ENCODE measurements around the gene OR6Y1.

The OR6Y1 gene

GRCh38 chr1:158554352-158554751 is at the start of gene OR6Y1:
OR6Y1 (minus strand) TSS chr1:158554405; CDS start chr1:158548105, 6,300 bp downstream.
- no peaks in the 10 kb centered on the region for H3K36me3 Mint-ChIP-seq
- H3K27ac Mint-ChIP-seq = no peak within 1 kb of the TSS
- CTCF ChIA-PET = no interaction called here
- no peak within 1 kb of the TSS for H3K4me3 Mint-ChIP-seq
- H3K9me3 Mint-ChIP-seq = no peaks in the 10 kb centered on the region
- no peaks in the 10 kb centered on the region for H3K27me3 Mint-ChIP-seq
- no peaks in the 10 kb centered on the region for H3K4me1 Mint-ChIP-seq
- no peak for DNase-seq

- DNase-seq = no peak
- H3K4me1 Mint-ChIP-seq = no peaks in the 10 kb centered on the region
- H3K36me3 Mint-ChIP-seq = no peaks in the 10 kb centered on the region
- no peak overlapping the region for H3K4me3 Mint-ChIP-seq
- peaks cover 4% of the 10 kb centered on the region for H3K27me3 Mint-ChIP-seq
- CTCF ChIA-PET = interaction anchor here (0.6 kb wide), 1 partner anchor 538 kb away, joined by 3 read pairs; no protein-coding TSS in a partner anchor
- H3K9me3 Mint-ChIP-seq = peaks cover 14% of the 10 kb centered on the region
- H3K27ac Mint-ChIP-seq = no peak overlapping the region
Measured at GRCh38 chr1:158600735-158601134, 46.5 kb upstream of the OR6Y1 start.

GRCh38 chr1:158586942-158587341 is 32.7 kb upstream of the OR6Y1 start:
- no peak for DNase-seq
- H3K9me3 Mint-ChIP-seq = no peaks in the 10 kb centered on the region
- CTCF ChIA-PET = no interaction called here
- H3K36me3 Mint-ChIP-seq = no peaks in the 10 kb centered on the region
- H3K4me3 Mint-ChIP-seq = no peak overlapping the region
- no peaks in the 10 kb centered on the region for H3K27me3 Mint-ChIP-seq
- H3K4me1 Mint-ChIP-seq = no peaks in the 10 kb centered on the region
- no peak overlapping the region for H3K27ac Mint-ChIP-seq

- Mint-ChIP-seq H3K4me1 (no peaks in the 10 kb centered on the region), H3K4me3 (no peak overlapping the region), H3K9me3 (no peaks in the 10 kb centered on the region), H3K27me3 (no peaks in the 10 kb centered on the region), H3K27ac (no peak overlapping the region), H3K36me3 (no peaks in the 10 kb centered on the region)
- no peak for DNase-seq
- CTCF ChIA-PET = no interaction called here
Measured at GRCh38 chr1:158583962-158584361, 29.8 kb upstream of the OR6Y1 start.

GRCh38 chr1:158579733-158580132 is 25.5 kb upstream of the OR6Y1 start, which contains the start of gene OR10X1:
OR10X1 (minus strand) TSS chr1:158579899; CDS start chr1:158579899, 0 bp downstream.
- DNase-seq = no peak
- Mint-ChIP-seq H3K27ac (no peak within 1 kb of the TSS), H3K27me3 (no peaks in the 10 kb centered on the region), H3K36me3 (no peaks in the 10 kb centered on the region), H3K4me3 (no peak within 1 kb of the TSS), H3K9me3 (no peaks in the 10 kb centered on the region), H3K4me1 (no peaks in the 10 kb centered on the region)
- CTCF ChIA-PET = no interaction called here

- Mint-ChIP-seq H3K4me3 (no peak overlapping the region), H3K4me1 (no peaks in the 10 kb centered on the region), H3K27ac (no peak overlapping the region), H3K9me3 (no peaks in the 10 kb centered on the region), H3K36me3 (no peaks in the 10 kb centered on the region), H3K27me3 (no peaks in the 10 kb centered on the region)
- CTCF ChIA-PET = no interaction called here
- no peak for DNase-seq
Measured at GRCh38 chr1:158577561-158577960, 23.4 kb upstream of the OR6Y1 start.

GRCh38 chr1:158572226-158572625 is 18.0 kb upstream of the OR6Y1 start:
- no peak overlapping the region for H3K4me3 Mint-ChIP-seq
- H3K36me3 Mint-ChIP-seq = no peaks in the 10 kb centered on the region
- CTCF ChIA-PET = no interaction called here
- no peak for DNase-seq
- H3K9me3 Mint-ChIP-seq = no peaks in the 10 kb centered on the region
- H3K27ac Mint-ChIP-seq = no peak overlapping the region
- H3K27me3 Mint-ChIP-seq = peaks cover 4% of the 10 kb centered on the region
- no peaks in the 10 kb centered on the region for H3K4me1 Mint-ChIP-seq

- H3K36me3 Mint-ChIP-seq = no peaks in the 10 kb centered on the region
- H3K4me3 Mint-ChIP-seq = no peak within 1 kb of the TSS
- no peak within 1 kb of the TSS for H3K27ac Mint-ChIP-seq
- H3K4me1 Mint-ChIP-seq = no peaks in the 10 kb centered on the region
- H3K27me3 Mint-ChIP-seq = peaks cover 4% of the 10 kb centered on the region
- CTCF ChIA-PET = no interaction called here
- no peaks in the 10 kb centered on the region for H3K9me3 Mint-ChIP-seq
- no peak for DNase-seq
Measured at GRCh38 chr1:158570480-158570879, 16.3 kb upstream of the OR6Y1 start, which contains the start of gene OR6P1. OR6P1 (minus strand) TSS chr1:158570580; CDS start chr1:158563604, 6,976 bp downstream.

- Mint-ChIP-seq H3K9me3 (no peaks in the 10 kb centered on the region), H3K27me3 (no peaks in the 10 kb centered on the region), H3K36me3 (no peaks in the 10 kb centered on the region), H3K27ac (no peak overlapping the region), H3K4me3 (no peak overlapping the region), H3K4me1 (no peaks in the 10 kb centered on the region)
- CTCF ChIA-PET = no interaction called here
- no peak for DNase-seq
Measured at GRCh38 chr1:158564608-158565007, 10.4 kb upstream of the OR6Y1 start.

GRCh38 chr1:158563853-158564252 is 9.6 kb upstream of the OR6Y1 start:
- Mint-ChIP-seq H3K27ac (no peak overlapping the region), H3K9me3 (no peaks in the 10 kb centered on the region), H3K4me1 (no peaks in the 10 kb centered on the region), H3K27me3 (no peaks in the 10 kb centered on the region), H3K36me3 (no peaks in the 10 kb centered on the region), H3K4me3 (no peak overlapping the region)
- no peak for DNase-seq
- CTCF ChIA-PET = no interaction called here

- H3K27ac Mint-ChIP-seq = no peak overlapping the region
- CTCF ChIA-PET = no interaction called here
- H3K36me3 Mint-ChIP-seq = no peaks in the 10 kb centered on the region
- H3K4me3 Mint-ChIP-seq = no peak overlapping the region
- DNase-seq = no peak
- H3K27me3 Mint-ChIP-seq = no peaks in the 10 kb centered on the region
- H3K4me1 Mint-ChIP-seq = no peaks in the 10 kb centered on the region
- H3K9me3 Mint-ChIP-seq = no peaks in the 10 kb centered on the region
Measured at GRCh38 chr1:158559696-158560095, 5.5 kb upstream of the OR6Y1 start.

GRCh38 chr1:158552296-158552695 is 1.9 kb downstream of the OR6Y1 start:
- CTCF ChIA-PET = interaction anchor here (0.6 kb wide), 1 partner anchor 55 kb away, joined by 3 read pairs; no protein-coding TSS in a partner anchor
- no peak overlapping the region for H3K4me3 Mint-ChIP-seq
- H3K4me1 Mint-ChIP-seq = no peaks in the 10 kb centered on the region
- no peak overlapping the region for H3K27ac Mint-ChIP-seq
- DNase-seq = no peak
- no peaks in the 10 kb centered on the region for H3K27me3 Mint-ChIP-seq
- no peaks in the 10 kb centered on the region for H3K36me3 Mint-ChIP-seq
- H3K9me3 Mint-ChIP-seq = no peaks in the 10 kb centered on the region

GRCh38 chr1:158547533-158547932 is 6.7 kb downstream of the OR6Y1 start:
- H3K36me3 Mint-ChIP-seq = no peaks in the 10 kb centered on the region
- no peak for DNase-seq
- H3K27me3 Mint-ChIP-seq = no peaks in the 10 kb centered on the region
- no peaks in the 10 kb centered on the region for H3K4me1 Mint-ChIP-seq
- no peak overlapping the region for H3K4me3 Mint-ChIP-seq
- H3K27ac Mint-ChIP-seq = no peak overlapping the region
- no peaks in the 10 kb centered on the region for H3K9me3 Mint-ChIP-seq
- CTCF ChIA-PET = interaction anchor here (0.7 kb wide), 1 partner anchor 15 kb away, joined by 3 read pairs; no protein-coding TSS in a partner anchor

GRCh38 chr1:158537609-158538008 is 16.6 kb downstream of the OR6Y1 start:
- peaks cover 3% of the 10 kb centered on the region for H3K27me3 Mint-ChIP-seq
- no peaks in the 10 kb centered on the region for H3K36me3 Mint-ChIP-seq
- no peak overlapping the region for H3K4me3 Mint-ChIP-seq
- no peak for DNase-seq
- H3K9me3 Mint-ChIP-seq = no peaks in the 10 kb centered on the region
- H3K27ac Mint-ChIP-seq = no peak overlapping the region
- H3K4me1 Mint-ChIP-seq = no peaks in the 10 kb centered on the region
- CTCF ChIA-PET = no interaction called here

GRCh38 chr1:158534496-158534895 is 19.7 kb downstream of the OR6Y1 start:
- DNase-seq = no peak
- Mint-ChIP-seq H3K27me3 (no peaks in the 10 kb centered on the region), H3K9me3 (no peaks in the 10 kb centered on the region), H3K36me3 (no peaks in the 10 kb centered on the region), H3K4me3 (no peak overlapping the region), H3K4me1 (no peaks in the 10 kb centered on the region), H3K27ac (no peak overlapping the region)
- CTCF ChIA-PET = no interaction called here

Measured in activated naive CD4-positive, alpha-beta T cell treated with anti-CD3 and anti-CD28 coated beads, Interleukin-2, amount 10 ng/mL, durations not matched to agents 7 days and 5 days (primary cell).